WERI-Rb-1 (cell line): ENCODE data around the gene ZHX3.
"Not testable (repeated sequence)": the region's sequence is repeated elsewhere in the genome, so short reads cannot be mapped to it uniquely, and the experiment has no call there.

Experiments used
- DNase-seq: peaks from one replicate; pipeline ENCODE4 v3.0.0-alpha.2; 2020
- H3K27ac ChIP-seq: fragments of 250-450 bp; sonication (Bioruptor Pico); 2 replicates; pipeline ENCODE4 v1.5.1; 2020; ENCODE audit warnings: mild to moderate bottlenecking, moderate library complexity
- H3K27me3 ChIP-seq: fragments of 250-450 bp; sonication (Bioruptor Pico); 2 replicates; pipeline ENCODE4 v1.5.1; 2021; ENCODE audit warnings: mild to moderate bottlenecking, low read depth, moderate library complexity; ENCODE audit not compliant: insufficient read depth, severe bottlenecking
- H3K36me3 ChIP-seq: fragments of 250-450 bp; sonication (Bioruptor Pico); 2 replicates; pipeline ENCODE4 v1.5.1; 2020; ENCODE audit warnings: mild to moderate bottlenecking, moderate library complexity
- H3K4me3 ChIP-seq: 2 replicates; pipeline ENCODE4 v1.5.1; 2011; ENCODE audit warnings: low read depth, mild to moderate bottlenecking, control low read depth, low read length
- H3K9me3 ChIP-seq: fragments of 250-450 bp; sonication (Bioruptor Pico); 2 replicates; pipeline ENCODE4 v1.5.1; 2021; ENCODE audit warnings: mild to moderate bottlenecking, moderate library complexity; ENCODE audit not compliant: severe bottlenecking
- TF ChIP-seq, protein P1 (sequence below): IDR thresholded peaks from 2 replicates; pipeline ENCODE4 v1.5.1; 2011; ENCODE audit warnings: low read depth, mild to moderate bottlenecking, control low read depth, inconsistent platforms, low read length

The ZHX3 gene

GRCh38 chr20:41134362-41135186 is 183.0 kb downstream of the ZHX3 start:
- H3K36me3 ChIP-seq = peaks cover 14% of the 10 kb centered on the region
- TF ChIP-seq, protein P1, sequence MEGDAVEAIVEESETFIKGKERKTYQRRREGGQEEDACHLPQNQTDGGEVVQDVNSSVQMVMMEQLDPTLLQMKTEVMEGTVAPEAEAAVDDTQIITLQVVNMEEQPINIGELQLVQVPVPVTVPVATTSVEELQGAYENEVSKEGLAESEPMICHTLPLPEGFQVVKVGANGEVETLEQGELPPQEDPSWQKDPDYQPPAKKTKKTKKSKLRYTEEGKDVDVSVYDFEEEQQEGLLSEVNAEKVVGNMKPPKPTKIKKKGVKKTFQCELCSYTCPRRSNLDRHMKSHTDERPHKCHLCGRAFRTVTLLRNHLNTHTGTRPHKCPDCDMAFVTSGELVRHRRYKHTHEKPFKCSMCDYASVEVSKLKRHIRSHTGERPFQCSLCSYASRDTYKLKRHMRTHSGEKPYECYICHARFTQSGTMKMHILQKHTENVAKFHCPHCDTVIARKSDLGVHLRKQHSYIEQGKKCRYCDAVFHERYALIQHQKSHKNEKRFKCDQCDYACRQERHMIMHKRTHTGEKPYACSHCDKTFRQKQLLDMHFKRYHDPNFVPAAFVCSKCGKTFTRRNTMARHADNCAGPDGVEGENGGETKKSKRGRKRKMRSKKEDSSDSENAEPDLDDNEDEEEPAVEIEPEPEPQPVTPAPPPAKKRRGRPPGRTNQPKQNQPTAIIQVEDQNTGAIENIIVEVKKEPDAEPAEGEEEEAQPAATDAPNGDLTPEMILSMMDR = no peak
- no peaks in the 10 kb centered on the region for H3K9me3 ChIP-seq
- no peak overlapping the region for H3K4me3 ChIP-seq
- no peak overlapping the region for H3K27ac ChIP-seq
- H3K27me3 ChIP-seq = no peaks in the 10 kb centered on the region
- DNase-seq = no peak

- Histone ChIP-seq H3K4me3 (no peak overlapping the region), H3K9me3 (no peaks in the 10 kb centered on the region), H3K36me3 (peaks cover 7% of the 10 kb centered on the region), H3K27ac (no peak overlapping the region), H3K27me3 (no peaks in the 10 kb centered on the region)
- DNase-seq = no peak
- TF ChIP-seq, protein P1 = no peak
These were observed 183.7 kb downstream of the ZHX3 start for GRCh38 chr20:41133709-41134361.

GRCh38 chr20:41132388-41132775 is 185.1 kb downstream of the ZHX3 start:
- H3K27ac ChIP-seq, H3K4me3 ChIP-seq, H3K36me3 ChIP-seq, DNase-seq, H3K27me3 ChIP-seq, H3K9me3 ChIP-seq: not testable (repeated sequence)

GRCh38 chr20:41131594-41132387 is 185.7 kb downstream of the ZHX3 start:
- Histone ChIP-seq H3K36me3 (peaks cover 1% of the 10 kb centered on the region), H3K27ac (no peak overlapping the region), H3K9me3 (no peaks in the 10 kb centered on the region), H3K4me3 (no peak overlapping the region), H3K27me3 (no peaks in the 10 kb centered on the region)
- DNase-seq = no peak
- TF ChIP-seq, protein P1 = no peak
